Measurements from ENCODE around the gene MACF1. TPM values are rescaled to one million over a fixed set of nuclear protein-coding genes. Genes with fewer than 3 reads are reported as not detected.
"Not testable (repeated sequence)": the region's sequence is repeated elsewhere in the genome, so short reads cannot be mapped to it uniquely, and the experiment has no call there.

Gene MACF1
- total RNA-seq, 1 donor, result 352 TPM

GRCh38 chr1:39178541-39179431 lies 25.7 kb upstream of the MACF1 start:
- DNase-seq (ENCODE audit: low read depth in 2 of 3, low spot score in 2 of 3), result no peak

- no peak for DNase-seq (ENCODE audit: low read depth in 2 of 3, low spot score in 2 of 3)
These were observed 23.2 kb upstream of the MACF1 start for GRCh38 chr1:39181311-39181710.

GRCh38 chr1:39182804-39183203 lies 21.7 kb upstream of the MACF1 start:
- DNase-seq (ENCODE audit: low read depth in 2 of 3, low spot score in 2 of 3), result no peak

- peak; percentile 59 to 87 (median 84) for DNase-seq (ENCODE audit: low read depth in 2 of 3, low spot score in 2 of 3)
These were observed 20.8 kb upstream of the MACF1 start for GRCh38 chr1:39183503-39184353.

GRCh38 chr1:39184354-39184818 lies 20.1 kb upstream of the MACF1 start:
- peak in 1 of 3 donors; percentile 50 for DNase-seq (ENCODE audit: low read depth in 2 of 3, low spot score in 2 of 3)

GRCh38 chr1:39187275-39188046 lies 17.0 kb upstream of the MACF1 start:
- DNase-seq (ENCODE audit: low read depth in 2 of 3, low spot score in 2 of 3), result no peak

GRCh38 chr1:39189592-39190041 lies 14.9 kb upstream of the MACF1 start:
- DNase-seq (ENCODE audit: low read depth in 2 of 3, low spot score in 2 of 3), result peak in 1 of 3 donors; percentile 24

GRCh38 chr1:39190096-39190495 lies 14.4 kb upstream of the MACF1 start:
- no peak for DNase-seq (ENCODE audit: low read depth in 2 of 3, low spot score in 2 of 3)

- DNase-seq (ENCODE audit: low read depth in 2 of 3, low spot score in 2 of 3), result no peak
These were observed 10.0 kb upstream of the MACF1 start for GRCh38 chr1:39194398-39195051.

- peak in 1 of 3 donors; percentile 59 for DNase-seq (ENCODE audit: low read depth in 2 of 3, low spot score in 2 of 3)
These were observed 9.1 kb upstream of the MACF1 start for GRCh38 chr1:39195166-39196111.

GRCh38 chr1:39196244-39197215 lies 8.0 kb upstream of the MACF1 start:
- peak in 2 of 3 donors; percentile 86 to 94 for DNase-seq (ENCODE audit: low read depth in 2 of 3, low spot score in 2 of 3)

- DNase-seq (ENCODE audit: low read depth in 2 of 3, low spot score in 2 of 3), result no peak
These were observed 4.9 kb upstream of the MACF1 start for GRCh38 chr1:39199593-39199992.

GRCh38 chr1:39205102-39205780 lies 746 bp downstream of the MACF1 start:
- peak in 2 of 3 donors; percentile 62 to 84 for DNase-seq (ENCODE audit: low read depth in 2 of 3, low spot score in 2 of 3)

GRCh38 chr1:39205781-39206464 lies 1.4 kb downstream of the MACF1 start:
- no peak for DNase-seq (ENCODE audit: low read depth in 2 of 3, low spot score in 2 of 3)

GRCh38 chr1:39208360-39208759 lies 3.9 kb downstream of the MACF1 start:
- DNase-seq (ENCODE audit: low read depth in 2 of 3, low spot score in 2 of 3), result not testable (repeated sequence)

- DNase-seq (ENCODE audit: low read depth in 2 of 3, low spot score in 2 of 3), result no peak
These were observed 6.2 kb downstream of the MACF1 start for GRCh38 chr1:39210649-39211048.

GRCh38 chr1:39212499-39212898 lies 8.0 kb downstream of the MACF1 start:
- DNase-seq (ENCODE audit: low read depth in 2 of 3, low spot score in 2 of 3), result no peak

All from hematopoietic multipotent progenitor cell (in vitro differentiated cells).